HEK293T (cell line): Measurements from ENCODE around the gene VPS37B.

Experiments used
- ARNT ChIP-seq: fragments of 450-650 bp; IDR thresholded peaks from 2 replicates; pipeline ENCODE4 v1.6.1; 2017; ENCODE audit warnings: mild to moderate bottlenecking
- BHLHE40 ChIP-seq: fragments of 450-650 bp; IDR thresholded peaks from 2 replicates; pipeline ENCODE4 v1.6.1; 2016; ENCODE audit warnings: mild to moderate bottlenecking, moderate library complexity, borderline replicate concordance
- CTBP1 ChIP-seq: fragments of 450-650 bp; IDR thresholded peaks from 2 replicates; pipeline ENCODE4 v1.6.1; 2016; ENCODE audit warnings: borderline replicate concordance
- FOXA1 ChIP-seq: fragments of 450-650 bp; IDR thresholded peaks from 2 replicates; pipeline ENCODE4 v1.6.1; 2016; ENCODE audit warnings: mild to moderate bottlenecking
- FOXK2 ChIP-seq: fragments of 450-650 bp; IDR thresholded peaks from 2 replicates; pipeline ENCODE4 v1.6.1; 2016; ENCODE audit warnings: mild to moderate bottlenecking
- FOXM1 ChIP-seq: fragments of 450-650 bp; IDR thresholded peaks from 2 replicates; pipeline ENCODE4 v1.6.1; 2017; ENCODE audit warnings: mild to moderate bottlenecking, borderline replicate concordance
- HDGF ChIP-seq: fragments of 450-650 bp; IDR thresholded peaks from 2 replicates; pipeline ENCODE4 v1.6.1; 2017; ENCODE audit warnings: antibody characterized with exemption, borderline replicate concordance
- L3MBTL2 ChIP-seq: fragments of 450-650 bp; conservative IDR thresholded peaks from 2 replicates; pipeline ENCODE4 v1.6.1; 2016; ENCODE audit warnings: mild to moderate bottlenecking
- NFRKB ChIP-seq: fragments of 450-650 bp; IDR thresholded peaks from 2 replicates; pipeline ENCODE4 v1.6.1; 2016; ENCODE audit warnings: mild to moderate bottlenecking, moderate library complexity
- PKNOX1 ChIP-seq: fragments of 450-650 bp; IDR thresholded peaks from 2 replicates; pipeline ENCODE4 v1.6.1; 2016
- SP1 ChIP-seq: fragments of 450-650 bp; IDR thresholded peaks from 2 replicates; pipeline ENCODE4 v1.6.1; 2017
- SUZ12 ChIP-seq: fragments of 450-650 bp; IDR thresholded peaks from 2 replicates; pipeline ENCODE4 v1.6.1; 2016; ENCODE audit warnings: mild to moderate bottlenecking
- TARDBP ChIP-seq: fragments of 450-650 bp; IDR thresholded peaks from 2 replicates; pipeline ENCODE4 v1.6.1; 2016

- TF ChIP-seq TARDBP (no peak), SP1 (no peak), NFRKB (no peak), FOXA1 (no peak), ARNT (no peak), SUZ12 (no peak), CTBP1 (no peak), HDGF (no peak), PKNOX1 (no peak), FOXK2 (no peak), BHLHE40 (no peak), FOXM1 (no peak), L3MBTL2 (no peak)
Measured at GRCh38 chr12:122878780-122879612, 16.9 kb downstream of the VPS37B start.
